HG03095 (cell line): ENCODE measurements around the gene PCIF1.
A peak's percentile ranks its signal among the peaks of the same experiment; 100 is the strongest.
"Not testable (repeated sequence)": the region's sequence is repeated elsewhere in the genome, so short reads cannot be mapped to it uniquely, and the experiment has no call there.

Experiments
- ATAC-seq: cut with Tn5 transposase; IDR thresholded peaks from one replicate; pipeline ENCODE4 v1.9.1; 2021; ENCODE audit warnings: moderate library complexity; ENCODE audit not compliant: unreplicated experiment

The PCIF1 gene

GRCh38 chr20:45934586-45935415 is at the start of gene PCIF1:
TSS of gene PCIF1 (plus strand) at chr20:45934683. CDS start at chr20:45939000, 4,317 bp downstream.
- ATAC-seq, result peak; percentile 66

DNA sequence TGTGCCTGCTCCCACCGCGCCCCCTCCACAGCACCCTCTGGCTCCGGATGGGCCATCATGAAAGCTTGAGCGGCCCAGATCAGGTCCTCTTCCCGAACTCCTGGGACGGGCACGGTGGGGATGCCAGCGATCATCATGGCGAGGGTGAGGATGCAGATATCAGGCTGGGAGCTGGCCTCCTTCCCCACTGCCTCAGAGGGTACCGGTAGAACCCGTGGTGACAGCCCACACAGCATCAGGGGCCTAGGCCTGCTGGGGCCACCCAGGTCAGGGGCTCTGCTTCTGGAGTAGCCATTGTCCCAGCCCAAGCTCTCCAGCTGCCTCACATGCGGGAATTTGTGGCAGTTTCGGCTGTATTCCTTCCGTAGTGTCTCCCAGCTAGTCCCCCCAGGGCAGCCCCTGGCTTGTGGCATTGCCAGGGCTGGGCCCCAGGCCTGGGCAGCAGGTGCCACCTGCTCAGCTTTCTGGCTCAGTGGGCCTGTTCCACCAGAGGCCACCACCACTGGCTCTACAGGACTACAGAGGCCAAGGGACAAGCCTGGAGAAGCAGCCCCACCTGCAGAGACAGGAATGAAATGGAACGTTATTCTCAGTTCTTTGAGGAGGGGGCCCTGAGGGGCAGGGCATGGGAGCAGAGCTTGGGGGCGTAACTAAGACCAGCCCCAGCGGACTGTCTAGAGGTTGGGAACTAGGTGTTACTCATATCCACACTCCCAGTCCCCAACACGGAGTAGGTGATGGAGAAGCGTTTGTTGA is 47.7 kb upstream of the PCIF1 start:
- ATAC-seq, result no peak

- ATAC-seq, result no peak
Measured at GRCh38 chr20:45887346-45887715, 47.2 kb upstream of the PCIF1 start, which contains the start of gene SPATA25. TSS of gene SPATA25 (minus strand) at chr20:45887622. CDS start at chr20:45887590, 32 bp downstream.

DNA sequence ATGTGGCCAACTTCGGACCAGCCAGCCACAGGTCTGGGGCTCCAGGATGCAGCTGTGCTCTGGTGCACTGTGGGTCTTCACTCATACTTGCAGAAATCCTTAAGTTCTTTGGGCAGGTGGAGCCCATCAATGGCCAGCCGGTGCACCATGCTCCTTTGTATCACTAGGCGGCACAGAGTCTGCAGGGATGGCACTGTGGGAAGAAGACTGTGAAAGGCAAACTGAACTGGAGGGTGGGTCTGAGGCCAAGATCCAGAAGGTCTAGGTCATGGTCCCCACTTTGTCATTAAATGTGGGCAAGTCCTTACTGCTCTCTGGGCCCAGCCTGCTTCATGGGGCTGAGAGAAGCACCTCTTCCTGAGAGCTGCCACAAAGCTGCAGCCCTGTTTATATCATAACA is 45.8 kb upstream of the PCIF1 start:
- ATAC-seq, result no peak

DNA sequence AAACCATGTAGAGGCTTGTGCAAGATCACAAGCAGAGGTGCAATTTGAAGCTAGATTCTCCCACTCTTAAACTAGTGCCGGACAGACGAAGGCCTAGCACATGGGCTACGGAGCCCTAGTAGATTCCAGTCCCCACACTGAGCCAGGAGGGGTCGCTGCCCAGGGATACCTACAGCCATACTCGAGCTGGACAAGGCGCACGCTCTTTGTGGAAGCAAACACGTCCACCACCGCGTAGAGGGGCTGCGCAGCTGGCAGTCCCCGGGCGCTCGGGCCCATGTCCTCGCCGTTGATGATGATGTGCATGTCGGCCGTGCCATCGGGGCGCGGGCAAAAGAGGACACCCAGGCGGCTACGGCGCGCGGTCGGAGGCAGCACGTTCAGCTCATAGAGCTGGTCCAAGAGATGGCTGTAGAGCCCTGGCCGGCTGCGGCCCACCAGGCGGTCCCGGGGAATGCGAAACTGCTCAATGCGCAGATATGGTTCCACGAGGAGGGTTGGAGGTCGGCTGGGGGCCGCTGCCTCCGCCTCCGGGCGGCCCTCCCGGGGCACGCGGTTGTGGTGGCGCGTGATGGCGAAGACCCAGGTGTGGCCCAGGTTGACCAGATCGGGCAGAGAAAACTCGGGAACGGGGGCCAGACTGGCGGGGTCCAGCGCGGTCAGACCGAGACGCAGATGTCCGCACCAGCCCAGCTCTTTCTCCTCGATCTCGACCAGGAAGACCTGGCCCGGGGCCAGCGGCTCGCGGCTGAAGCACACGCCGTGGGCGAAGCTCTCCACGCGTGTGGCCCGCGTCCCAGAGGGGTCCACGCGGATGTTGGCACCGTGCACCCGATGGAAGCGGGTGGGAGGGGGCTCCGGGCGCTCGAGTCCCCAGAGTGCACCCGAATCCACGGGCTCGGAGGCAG is 44.2 kb upstream of the PCIF1 start:
- no peak for ATAC-seq

DNA sequence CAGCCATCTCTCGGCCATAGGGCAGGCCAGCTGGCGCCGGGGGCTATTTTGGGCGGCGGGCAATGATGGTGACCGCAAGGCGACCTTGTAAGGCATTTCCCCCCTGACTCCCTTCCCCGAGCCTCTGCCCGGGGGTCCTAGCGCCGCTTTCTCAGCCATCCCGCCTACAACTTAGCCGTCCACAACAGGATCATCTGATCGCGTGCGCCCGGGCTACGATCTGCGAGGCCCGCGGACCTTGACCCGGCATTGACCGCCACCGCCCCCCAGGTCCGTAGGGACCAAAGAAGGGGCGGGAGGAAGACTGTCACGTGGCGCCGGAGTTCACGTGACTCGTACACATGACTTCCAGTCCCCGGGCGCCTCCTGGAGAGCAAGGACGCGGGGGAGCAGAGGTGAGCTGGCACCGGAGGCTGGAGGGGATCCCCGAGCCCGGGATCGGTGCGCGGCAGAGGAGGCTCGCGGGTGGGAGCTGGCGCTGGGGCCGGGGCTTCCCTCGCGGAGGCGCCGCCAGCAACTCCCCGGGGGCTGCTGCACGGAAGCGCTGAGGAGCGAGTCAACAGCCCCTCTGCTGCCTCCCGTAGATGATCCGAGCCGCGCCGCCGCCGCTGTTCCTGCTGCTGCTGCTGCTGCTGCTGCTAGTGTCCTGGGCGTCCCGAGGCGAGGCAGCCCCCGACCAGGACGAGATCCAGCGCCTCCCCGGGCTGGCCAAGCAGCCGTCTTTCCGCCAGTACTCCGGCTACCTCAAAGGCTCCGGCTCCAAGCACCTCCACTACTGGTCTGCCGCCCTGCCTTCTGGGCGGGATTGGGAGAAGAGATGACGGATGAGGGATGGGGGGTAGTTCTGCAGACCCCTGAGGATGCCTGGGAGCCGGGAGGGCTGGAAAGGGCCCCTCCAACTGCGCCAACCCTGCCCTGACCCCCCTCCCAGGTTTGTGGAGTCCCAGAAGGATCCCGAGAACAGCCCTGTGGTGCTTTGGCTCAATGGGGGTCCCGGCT is 43.2 kb upstream of the PCIF1 start, which contains the start of the genes CTSA and NEURL2:
Gene CTSA (plus strand): TSS at position 351 of the 999 bp plus-strand sequence. CDS start 234 bp downstream, at position 585.
Gene NEURL2 (minus strand): TSS at position 224 of the 999 bp plus-strand sequence. CDS start 217 bp downstream, at position 7.
- ATAC-seq, result peak; percentile 68

GRCh38 chr20:45892049-45892825 is 42.2 kb upstream of the PCIF1 start:
- ATAC-seq, result no peak

- ATAC-seq, result no peak
Measured at GRCh38 chr20:45892828-45893500, 41.5 kb upstream of the PCIF1 start.

DNA sequence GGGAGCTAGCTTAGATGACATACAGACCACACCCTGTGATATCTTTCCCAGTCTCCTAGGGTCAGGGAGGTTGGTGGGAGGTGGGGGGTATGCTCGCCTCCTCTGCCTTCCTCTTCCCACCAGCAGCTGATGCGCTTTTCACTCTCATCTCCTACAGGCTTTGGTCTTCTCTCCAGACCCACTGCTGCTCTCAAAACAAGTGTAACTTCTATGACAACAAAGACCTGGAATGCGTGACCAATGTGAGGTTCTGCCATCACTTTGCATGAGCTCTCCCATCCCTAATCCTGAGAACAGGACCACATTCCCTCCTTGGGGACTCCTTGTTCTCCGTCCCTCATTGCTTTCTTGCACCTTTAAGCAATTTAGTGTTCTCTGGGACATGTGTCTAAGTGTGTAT is 40.7 kb upstream of the PCIF1 start:
- ATAC-seq, result no peak

DNA sequence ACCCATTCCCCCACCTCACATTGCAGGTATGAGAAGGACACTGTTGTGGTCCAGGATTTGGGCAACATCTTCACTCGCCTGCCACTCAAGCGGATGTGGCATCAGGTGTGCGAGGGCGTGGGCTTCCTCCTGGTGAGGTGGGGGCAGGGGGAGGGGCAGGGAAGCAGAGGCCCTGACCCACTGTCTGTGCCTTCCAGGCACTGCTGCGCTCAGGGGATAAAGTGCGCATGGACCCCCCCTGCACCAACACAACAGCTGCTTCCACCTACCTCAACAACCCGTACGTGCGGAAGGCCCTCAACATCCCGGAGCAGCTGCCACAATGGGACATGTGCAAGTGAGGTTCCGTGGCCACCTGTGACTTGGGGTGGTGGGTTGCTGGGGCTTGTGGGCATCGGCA is 39.7 kb upstream of the PCIF1 start:
- no peak for ATAC-seq

- no peak for ATAC-seq
Measured at GRCh38 chr20:45896641-45897161, 37.8 kb upstream of the PCIF1 start.

- no peak for ATAC-seq
Measured at GRCh38 chr20:45897289-45897688, 37.2 kb upstream of the PCIF1 start.

GRCh38 chr20:45897692-45898091 is 36.8 kb upstream of the PCIF1 start:
- no peak for ATAC-seq

- ATAC-seq, result no peak
Measured at GRCh38 chr20:45898285-45898684, 36.2 kb upstream of the PCIF1 start.

DNA sequence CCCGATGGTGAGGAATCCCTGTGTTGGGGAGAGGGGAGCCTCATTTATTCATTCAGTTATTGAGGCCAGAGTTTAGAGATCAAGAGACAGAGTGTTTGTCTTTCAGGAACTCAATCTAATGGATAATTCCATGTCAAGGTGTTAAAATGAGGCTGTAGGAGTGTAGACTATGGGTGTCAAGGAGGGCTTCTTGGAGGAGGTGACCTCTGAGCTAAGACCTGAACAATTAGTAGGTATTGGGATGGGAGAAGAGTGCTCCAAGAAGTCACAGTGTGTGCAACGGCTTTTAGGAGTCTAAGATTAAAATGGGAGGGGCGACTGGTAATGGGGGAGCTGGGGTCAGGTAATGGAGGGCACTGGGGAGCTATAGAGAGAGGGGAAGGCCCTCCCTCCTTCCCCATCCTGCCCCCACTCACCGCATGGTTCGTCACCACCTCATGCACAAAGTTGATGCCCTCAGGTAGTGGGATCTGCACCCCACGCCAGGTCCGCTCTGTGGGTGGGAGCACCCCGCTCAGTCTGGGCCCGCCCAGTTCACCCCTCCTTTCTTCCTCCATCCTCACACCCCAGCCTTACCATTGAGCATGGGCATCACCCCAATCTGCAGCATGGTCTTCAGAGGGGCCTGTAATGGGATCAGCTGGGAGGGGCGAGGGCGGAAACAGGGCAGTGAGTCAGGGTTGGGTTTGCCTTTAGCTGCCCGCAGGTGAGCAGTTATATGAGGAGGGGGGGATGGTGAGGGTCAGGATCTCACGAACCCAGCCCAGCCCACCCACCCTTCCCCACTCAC is 35.2 kb upstream of the PCIF1 start:
- no peak for ATAC-seq

GRCh38 chr20:45901332-45901731 is 33.2 kb upstream of the PCIF1 start:
- not testable (repeated sequence) for ATAC-seq

GRCh38 chr20:45902199-45902701 is 32.2 kb upstream of the PCIF1 start:
- ATAC-seq, result no peak
